Measurements from ENCODE around the gene LIMA1.
"Not testable (repeated sequence)": the region's sequence is repeated elsewhere in the genome, so short reads cannot be mapped to it uniquely, and the experiment has no call there.

The LIMA1 gene

DNA sequence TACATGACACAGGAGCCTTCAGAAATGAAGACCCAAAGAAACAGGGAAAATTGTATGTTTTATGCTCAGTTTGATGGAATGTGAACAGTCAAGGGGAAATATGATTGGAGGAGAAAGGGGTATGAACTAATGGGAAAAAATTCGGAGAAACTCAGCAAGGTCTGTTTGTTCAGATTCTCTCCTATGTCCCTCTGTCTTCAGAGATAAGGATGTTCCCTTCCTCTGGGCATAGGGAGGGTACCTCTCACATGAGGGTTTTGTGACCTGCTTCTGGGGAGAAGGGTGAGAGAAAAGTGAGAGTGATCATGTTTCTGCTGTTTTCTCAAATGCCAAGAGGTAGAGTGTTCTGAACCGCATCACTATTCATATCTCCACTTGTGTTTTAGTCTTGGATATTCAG lies 26.6 kb upstream of the LIMA1 start:
- TF ChIP-seq, protein P1, sequence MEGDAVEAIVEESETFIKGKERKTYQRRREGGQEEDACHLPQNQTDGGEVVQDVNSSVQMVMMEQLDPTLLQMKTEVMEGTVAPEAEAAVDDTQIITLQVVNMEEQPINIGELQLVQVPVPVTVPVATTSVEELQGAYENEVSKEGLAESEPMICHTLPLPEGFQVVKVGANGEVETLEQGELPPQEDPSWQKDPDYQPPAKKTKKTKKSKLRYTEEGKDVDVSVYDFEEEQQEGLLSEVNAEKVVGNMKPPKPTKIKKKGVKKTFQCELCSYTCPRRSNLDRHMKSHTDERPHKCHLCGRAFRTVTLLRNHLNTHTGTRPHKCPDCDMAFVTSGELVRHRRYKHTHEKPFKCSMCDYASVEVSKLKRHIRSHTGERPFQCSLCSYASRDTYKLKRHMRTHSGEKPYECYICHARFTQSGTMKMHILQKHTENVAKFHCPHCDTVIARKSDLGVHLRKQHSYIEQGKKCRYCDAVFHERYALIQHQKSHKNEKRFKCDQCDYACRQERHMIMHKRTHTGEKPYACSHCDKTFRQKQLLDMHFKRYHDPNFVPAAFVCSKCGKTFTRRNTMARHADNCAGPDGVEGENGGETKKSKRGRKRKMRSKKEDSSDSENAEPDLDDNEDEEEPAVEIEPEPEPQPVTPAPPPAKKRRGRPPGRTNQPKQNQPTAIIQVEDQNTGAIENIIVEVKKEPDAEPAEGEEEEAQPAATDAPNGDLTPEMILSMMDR (IDR thresholded peaks at IDR 0.05): no peak
- H3K4me3 Mint-ChIP-seq: no peak overlapping the region
- H3K4me1 Mint-ChIP-seq: no peaks in the 10 kb centered on the region
- H3K27ac Mint-ChIP-seq: no peak overlapping the region
- no peaks in the 10 kb centered on the region for H3K9me3 Mint-ChIP-seq
- H3K36me3 Mint-ChIP-seq (ENCODE audit: low read depth): no peaks in the 10 kb centered on the region
- H3K27me3 Mint-ChIP-seq (ENCODE audit: low read depth, poor library complexity): no peaks in the 10 kb centered on the region
- no peak for DNase-seq

DNA sequence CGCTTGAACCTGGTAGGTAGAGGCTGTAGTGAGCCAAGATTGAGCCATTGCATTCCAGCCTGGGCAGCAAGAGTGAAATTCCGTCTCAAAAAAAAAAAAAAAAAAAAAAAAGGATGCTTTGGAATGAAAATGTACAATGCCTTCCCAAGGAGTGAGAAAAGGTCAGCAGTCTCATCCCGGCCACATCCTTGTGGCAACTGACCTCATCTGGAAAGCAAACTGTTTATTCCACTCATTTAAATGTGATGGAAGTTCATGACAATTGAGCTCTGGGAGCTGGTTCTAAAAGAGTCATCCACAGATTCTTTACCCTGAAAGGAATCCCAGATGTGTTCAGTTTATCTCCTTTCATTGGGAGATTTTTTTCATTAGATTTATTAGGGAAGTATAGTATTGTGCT lies 19.4 kb upstream of the LIMA1 start:
- H3K27ac Mint-ChIP-seq: no peak overlapping the region
- no peak for DNase-seq
- H3K4me3 Mint-ChIP-seq: no peak overlapping the region
- no peaks in the 10 kb centered on the region for H3K4me1 Mint-ChIP-seq
- H3K36me3 Mint-ChIP-seq (ENCODE audit: low read depth): no peaks in the 10 kb centered on the region
- H3K9me3 Mint-ChIP-seq: no peaks in the 10 kb centered on the region
- no peaks in the 10 kb centered on the region for H3K27me3 Mint-ChIP-seq (ENCODE audit: low read depth, poor library complexity)
- TF ChIP-seq, protein P1 (IDR thresholded peaks at IDR 0.05): no peak

DNA sequence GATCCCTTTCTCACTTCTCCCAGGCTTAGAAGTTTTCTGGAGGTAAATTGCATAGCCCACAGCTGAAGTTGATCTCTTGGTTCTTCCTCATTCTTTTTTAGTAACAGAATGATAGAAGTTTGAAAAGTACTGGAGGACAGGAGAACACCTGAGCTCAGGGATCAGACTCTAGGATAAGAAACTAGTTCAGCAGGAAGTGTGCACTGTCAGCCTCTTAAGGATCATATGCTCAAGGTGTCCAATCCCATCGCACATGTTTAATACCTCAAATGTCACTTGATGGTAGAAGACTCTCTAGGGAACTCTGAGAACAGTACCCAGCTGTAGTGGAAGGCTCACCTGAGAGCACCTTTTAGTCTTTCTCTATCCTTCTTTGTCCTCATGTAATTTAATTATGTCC lies 14.7 kb upstream of the LIMA1 start:
- Mint-ChIP-seq H3K4me3 (no peak overlapping the region), H3K36me3 (ENCODE audit: low read depth) (peaks cover 6% of the 10 kb centered on the region), H3K4me1 (no peaks in the 10 kb centered on the region), H3K27ac (no peak overlapping the region), H3K27me3 (ENCODE audit: low read depth, poor library complexity) (no peaks in the 10 kb centered on the region), H3K9me3 (peaks cover 3% of the 10 kb centered on the region)
- DNase-seq: no peak
- TF ChIP-seq, protein P1 (IDR thresholded peaks at IDR 0.05): no peak

DNA sequence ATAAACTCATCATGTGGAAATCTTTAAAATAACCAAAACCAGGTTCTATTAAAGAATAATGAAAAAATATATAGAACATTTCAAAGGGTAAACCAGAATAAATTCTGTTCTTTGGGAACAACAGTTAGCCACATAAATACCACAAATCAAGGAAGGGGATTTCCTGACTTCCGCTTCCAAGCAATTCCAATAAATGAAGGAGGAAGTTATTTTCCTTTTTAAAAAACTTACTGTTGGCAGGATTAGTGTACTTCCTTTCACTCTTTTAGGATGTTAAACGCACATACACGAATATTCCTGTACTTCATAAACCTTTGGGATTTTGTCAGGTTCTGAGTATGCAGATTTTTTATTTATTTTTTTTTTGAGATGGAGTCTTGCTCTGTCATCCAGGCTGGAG lies 13.7 kb upstream of the LIMA1 start:
- no peak for DNase-seq
- H3K4me1 Mint-ChIP-seq: no peaks in the 10 kb centered on the region
- H3K27me3 Mint-ChIP-seq (ENCODE audit: low read depth, poor library complexity): no peaks in the 10 kb centered on the region
- TF ChIP-seq, protein P1 (IDR thresholded peaks at IDR 0.05): no peak
- peaks cover 9% of the 10 kb centered on the region for H3K36me3 Mint-ChIP-seq (ENCODE audit: low read depth)
- H3K9me3 Mint-ChIP-seq: peaks cover 9% of the 10 kb centered on the region
- no peak overlapping the region for H3K27ac Mint-ChIP-seq
- no peak overlapping the region for H3K4me3 Mint-ChIP-seq

DNA sequence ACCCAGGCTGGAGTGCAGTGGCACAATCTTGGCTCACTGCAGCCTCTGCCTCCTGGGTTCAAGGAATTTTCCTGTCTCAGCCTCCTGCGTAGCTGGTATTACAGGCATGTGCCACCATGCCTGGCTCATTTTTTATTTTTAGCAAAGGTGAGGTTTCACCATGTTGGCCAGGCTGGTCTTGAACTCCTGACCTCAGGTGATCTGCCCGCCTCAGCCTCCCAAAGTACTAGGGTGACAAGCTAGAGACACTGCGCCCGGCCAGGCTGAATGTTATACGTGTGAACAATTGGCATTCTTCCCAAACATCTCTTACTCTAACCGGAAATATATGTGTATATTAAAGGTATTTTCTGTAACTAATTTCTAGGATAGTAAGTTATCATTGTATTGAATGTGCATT lies 13.2 kb upstream of the LIMA1 start:
- Mint-ChIP-seq H3K9me3 (peaks cover 14% of the 10 kb centered on the region), H3K4me3 (no peak overlapping the region), H3K27me3 (ENCODE audit: low read depth, poor library complexity) (no peaks in the 10 kb centered on the region), H3K27ac (no peak overlapping the region), H3K36me3 (ENCODE audit: low read depth) (peaks cover 13% of the 10 kb centered on the region), H3K4me1 (no peaks in the 10 kb centered on the region)
- TF ChIP-seq, protein P1 (IDR thresholded peaks at IDR 0.05): no peak
- DNase-seq: no peak

DNA sequence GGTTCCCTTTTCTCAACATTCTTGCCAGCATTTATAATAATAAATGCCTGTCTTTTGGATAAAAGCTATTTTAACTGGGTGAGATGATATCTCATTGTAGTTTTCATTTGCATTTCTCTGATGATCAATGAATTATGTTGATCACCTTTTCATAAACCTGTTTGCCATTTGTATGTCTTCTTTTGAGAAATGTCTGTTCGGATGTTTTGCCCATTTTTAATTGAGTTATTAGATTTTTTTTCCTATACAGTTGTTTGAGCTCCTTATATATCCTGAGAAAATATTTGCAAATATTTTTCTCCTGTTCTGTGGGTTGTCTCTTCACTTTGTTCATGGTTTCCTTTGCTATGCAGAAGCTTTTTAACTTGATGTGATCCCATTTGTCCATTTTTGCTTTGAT lies 8.1 kb upstream of the LIMA1 start:
- no peak for DNase-seq
- H3K36me3 Mint-ChIP-seq (ENCODE audit: low read depth): peaks cover 25% of the 10 kb centered on the region
- H3K9me3 Mint-ChIP-seq: peaks cover 26% of the 10 kb centered on the region
- TF ChIP-seq, protein P1 (IDR thresholded peaks at IDR 0.05): no peak
- H3K27me3 Mint-ChIP-seq (ENCODE audit: low read depth, poor library complexity): no peaks in the 10 kb centered on the region
- H3K27ac Mint-ChIP-seq: no peak overlapping the region
- H3K4me1 Mint-ChIP-seq: no peaks in the 10 kb centered on the region
- H3K4me3 Mint-ChIP-seq: no peak overlapping the region

DNA sequence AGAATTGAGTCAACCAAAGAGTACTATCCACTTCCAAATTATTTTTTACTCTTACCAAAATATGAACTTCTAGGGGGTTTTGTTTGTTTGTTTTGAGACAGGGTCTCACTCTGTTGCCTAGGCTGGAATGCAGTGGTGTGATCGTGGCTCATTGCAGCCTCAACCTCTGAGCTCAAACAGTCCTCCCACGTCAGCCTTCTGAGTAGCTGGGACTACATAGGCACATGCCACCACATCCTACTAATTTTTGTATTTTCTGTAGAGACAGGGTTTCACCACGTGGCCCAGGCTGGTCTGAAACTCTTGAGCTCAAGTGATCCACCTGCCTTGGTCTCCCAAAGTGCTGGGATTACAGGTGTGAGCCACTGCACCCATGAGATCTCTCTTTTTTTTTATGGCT lies 7.4 kb upstream of the LIMA1 start:
- not testable (repeated sequence) for H3K4me3 Mint-ChIP-seq; H3K4me1 Mint-ChIP-seq; H3K27ac Mint-ChIP-seq; H3K27me3 Mint-ChIP-seq (ENCODE audit: low read depth, poor library complexity); DNase-seq
- Mint-ChIP-seq H3K36me3 (ENCODE audit: low read depth) (peaks cover 26% of the 10 kb centered on the region), H3K9me3 (peaks cover 26% of the 10 kb centered on the region)
